Inflammatory macrophage treated with lipopolysaccharide for 4 hours (primary cell): ENCODE results near the gene C12orf60.
A peak's percentile ranks its signal among the peaks of the same experiment; 100 is the strongest.

Experiments
- DNase-seq: peaks from one replicate; pipeline ENCODE4 v3.0.0-alpha.2; 2020

The C12orf60 gene

DNA sequence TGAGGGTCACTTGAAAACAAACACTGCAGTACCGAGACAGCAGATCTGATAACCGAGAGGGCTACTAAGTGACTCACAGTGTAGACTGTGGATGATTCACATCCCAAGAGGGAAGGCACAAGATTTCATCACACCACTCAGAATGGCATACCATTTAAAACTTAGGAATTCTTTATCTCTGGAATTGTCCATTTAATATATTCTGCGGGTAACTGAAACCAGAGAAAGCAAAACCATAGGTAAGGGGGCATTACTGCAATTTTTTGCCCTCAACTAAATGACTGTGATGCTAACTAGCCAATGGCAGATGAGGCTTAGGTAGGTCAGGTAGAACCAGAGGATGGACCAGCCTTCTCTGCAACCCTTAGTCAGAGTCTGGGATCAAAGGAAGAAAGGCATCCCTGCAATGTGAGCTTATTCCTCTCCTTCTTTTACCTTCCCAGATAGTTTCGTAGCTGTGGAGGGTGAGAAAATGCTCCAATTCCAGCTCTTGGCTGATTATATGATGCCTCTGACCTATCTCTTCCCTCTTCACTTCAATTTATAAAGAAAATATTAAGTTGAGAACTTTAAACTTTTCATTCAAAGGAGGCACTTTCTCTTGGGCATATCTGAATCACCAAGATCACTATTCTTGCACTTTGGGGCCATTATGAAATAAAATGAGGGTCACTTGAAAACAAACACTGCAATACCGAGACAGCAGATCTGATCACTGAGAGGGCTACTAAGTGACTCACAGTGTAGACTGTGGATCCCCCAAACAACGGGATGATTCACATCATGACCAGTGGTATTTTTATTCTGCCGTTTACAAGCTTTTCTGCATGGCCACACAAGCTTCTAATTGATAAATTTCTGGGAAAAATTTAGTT is 33.1 kb downstream of the C12orf60 start:
- peak; percentile 49 for DNase-seq

DNA sequence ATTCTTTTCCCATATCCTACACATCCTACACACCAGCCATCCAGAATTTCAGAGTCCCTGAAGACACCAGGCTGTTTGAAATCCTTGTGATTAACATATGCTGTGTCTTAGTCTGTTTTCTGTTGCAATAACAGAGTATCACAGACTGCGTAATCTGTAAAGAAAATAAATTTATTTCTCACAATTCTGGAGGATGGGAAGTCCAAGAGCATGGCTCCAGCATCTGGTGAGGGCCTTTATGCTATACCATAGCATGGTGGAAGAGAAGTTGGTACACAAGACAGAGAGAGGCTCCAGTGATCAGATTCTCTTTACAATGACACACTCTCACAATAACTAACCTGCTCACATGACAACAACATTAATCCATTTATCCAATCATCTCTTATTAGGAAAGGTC is 35.8 kb downstream of the C12orf60 start:
- DNase-seq = no peak

DNA sequence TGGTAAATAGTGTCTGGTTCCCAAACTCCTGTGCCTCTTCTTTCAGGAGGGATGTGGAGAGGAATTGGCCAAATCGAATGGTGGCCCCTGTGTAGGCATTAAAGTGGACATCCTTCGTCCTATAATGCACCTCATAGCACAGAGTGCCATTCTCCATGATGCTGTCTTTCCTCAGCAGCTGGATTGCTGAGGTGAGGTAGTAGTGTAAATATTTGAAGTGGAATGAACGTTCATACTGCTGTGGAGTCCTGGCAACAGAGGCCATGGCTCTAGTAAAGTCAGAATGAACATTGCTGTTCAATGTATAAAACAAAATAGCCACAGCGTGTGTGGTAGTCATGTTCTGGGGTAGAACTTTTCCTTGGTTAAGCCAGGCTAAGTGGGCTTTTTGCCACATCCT is 37.1 kb downstream of the C12orf60 start:
- no peak for DNase-seq

DNA sequence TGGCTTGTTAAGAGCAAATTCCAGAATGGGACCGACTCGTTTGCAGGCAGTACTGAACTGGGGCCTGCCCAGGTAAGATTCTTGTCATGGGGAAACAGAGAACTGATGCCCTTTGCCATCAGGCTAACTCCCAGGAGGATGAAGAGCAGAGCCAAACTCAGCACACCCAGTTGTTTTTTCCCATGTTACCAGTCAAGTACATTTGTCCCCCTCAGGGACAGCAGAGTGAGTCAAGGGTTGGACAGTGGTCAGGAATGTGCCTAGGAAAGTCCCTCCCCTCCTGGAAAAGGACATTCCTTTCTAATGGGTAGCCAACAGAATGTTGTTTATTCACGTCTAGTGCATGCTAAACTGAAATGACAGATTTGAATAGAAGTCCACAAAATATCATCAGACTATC is 38.3 kb downstream of the C12orf60 start:
- DNase-seq = no peak

DNA sequence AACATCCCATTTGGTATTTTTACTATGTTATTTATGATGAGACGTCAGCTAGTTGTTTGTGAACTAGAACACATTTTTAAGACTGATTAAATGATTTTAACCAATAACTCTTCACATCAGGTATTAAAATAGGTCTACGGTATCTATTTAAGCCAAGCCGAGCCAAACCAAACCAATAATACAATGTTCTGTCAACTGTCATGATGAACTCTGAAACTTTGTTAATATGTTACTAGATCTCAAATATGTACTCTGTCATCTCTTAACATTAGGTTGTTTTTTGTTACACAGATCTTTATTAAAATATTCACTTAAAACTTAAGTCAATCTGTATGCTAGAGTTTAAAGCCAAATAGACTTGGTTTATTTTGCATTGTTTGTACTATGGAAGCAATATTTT is 38.8 kb downstream of the C12orf60 start:
- no peak for DNase-seq

DNA sequence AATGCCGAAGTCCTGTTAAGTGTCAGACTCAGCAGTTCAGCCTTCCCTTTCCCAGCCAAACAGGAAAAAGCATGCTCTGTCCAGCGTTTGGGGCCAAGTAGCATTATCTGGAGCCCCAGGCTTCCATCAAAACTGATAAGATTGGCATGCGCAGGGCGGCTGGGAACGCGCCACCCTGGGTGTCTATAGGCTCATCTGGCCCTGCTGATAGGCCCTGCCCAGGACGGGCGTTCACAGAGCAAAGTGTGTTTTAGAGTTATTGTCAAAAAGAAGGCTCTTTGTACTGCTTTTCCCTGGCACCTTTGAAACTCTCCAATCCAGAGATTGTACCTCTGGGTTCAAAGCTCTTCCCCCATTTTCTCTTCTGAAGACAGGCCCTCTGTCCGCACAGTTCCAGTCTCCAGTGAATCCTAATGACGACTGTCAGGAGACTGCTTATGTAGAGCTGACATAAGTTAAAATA is 40.0 kb downstream of the C12orf60 start, which contains the start of gene ART4:
Gene ART4 (minus strand): TSS at position 102 of the 463 bp plus-strand sequence. CDS start 413 bp downstream, outside the sequence.
- no peak for DNase-seq

DNA sequence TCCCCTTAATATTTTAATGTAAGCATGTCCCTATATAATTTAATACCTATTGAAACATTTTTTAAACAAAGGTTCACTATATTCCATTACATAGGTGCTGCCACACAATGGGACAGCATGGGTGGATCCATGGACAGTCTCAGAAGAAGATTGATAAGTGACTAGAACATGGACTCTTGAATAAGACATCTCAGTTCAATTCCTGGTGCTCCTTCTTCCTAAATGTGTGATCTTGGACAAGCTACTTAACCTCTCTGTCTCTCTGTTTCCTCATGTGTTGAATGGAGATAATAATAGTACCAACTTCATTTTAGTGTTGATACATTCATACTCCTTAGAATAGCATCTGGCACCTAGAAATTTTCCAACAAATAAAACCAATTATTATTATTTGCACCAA is 40.9 kb downstream of the C12orf60 start:
- DNase-seq = no peak

DNA sequence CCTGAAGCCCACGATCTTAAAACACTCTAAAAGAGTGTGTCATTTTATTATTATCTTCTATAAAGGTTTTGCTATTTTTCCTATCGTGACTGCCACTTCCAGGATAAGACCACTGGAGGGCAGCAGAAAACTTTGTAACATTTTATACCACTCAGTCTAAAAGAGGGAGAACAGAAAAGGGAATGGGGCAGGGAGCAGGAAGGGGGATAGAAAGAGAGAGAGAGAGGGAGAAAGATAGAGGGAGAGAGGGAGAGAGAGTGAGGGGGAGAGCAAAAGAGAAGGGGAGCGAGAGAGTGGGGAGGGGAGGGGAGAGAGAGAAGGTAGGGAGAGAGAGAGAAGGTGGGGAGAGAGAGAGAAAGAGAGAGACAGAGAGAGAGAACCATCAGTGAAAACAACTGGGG is 41.9 kb downstream of the C12orf60 start:
- peak; percentile 52 for DNase-seq

DNA sequence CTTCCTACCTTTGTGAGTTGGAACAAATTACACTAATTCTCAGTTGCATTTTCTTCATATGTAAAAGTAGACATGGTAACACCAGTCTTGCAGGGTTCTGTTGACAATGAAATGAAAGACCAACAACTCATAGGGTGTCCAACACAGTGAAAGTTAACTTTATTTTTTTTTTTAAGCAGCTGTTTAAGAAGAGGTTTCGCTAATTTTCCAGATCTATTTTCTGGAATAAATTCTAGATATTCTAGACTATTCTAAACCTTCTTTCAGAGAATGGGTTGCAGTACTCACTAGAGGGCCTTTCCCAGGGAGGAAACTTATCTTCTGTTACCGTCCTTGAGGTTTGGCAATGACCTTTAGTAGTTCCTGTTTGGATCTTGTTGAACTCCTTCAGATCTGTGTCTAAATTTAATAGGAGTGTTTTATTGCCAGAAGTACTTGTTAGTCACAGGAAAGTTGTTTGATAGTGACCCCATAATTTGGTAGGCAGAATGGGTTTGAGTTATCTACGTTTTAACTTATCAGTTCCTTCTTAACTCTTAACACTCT is 42.6 kb downstream of the C12orf60 start:
- DNase-seq = peak; percentile 53

DNA sequence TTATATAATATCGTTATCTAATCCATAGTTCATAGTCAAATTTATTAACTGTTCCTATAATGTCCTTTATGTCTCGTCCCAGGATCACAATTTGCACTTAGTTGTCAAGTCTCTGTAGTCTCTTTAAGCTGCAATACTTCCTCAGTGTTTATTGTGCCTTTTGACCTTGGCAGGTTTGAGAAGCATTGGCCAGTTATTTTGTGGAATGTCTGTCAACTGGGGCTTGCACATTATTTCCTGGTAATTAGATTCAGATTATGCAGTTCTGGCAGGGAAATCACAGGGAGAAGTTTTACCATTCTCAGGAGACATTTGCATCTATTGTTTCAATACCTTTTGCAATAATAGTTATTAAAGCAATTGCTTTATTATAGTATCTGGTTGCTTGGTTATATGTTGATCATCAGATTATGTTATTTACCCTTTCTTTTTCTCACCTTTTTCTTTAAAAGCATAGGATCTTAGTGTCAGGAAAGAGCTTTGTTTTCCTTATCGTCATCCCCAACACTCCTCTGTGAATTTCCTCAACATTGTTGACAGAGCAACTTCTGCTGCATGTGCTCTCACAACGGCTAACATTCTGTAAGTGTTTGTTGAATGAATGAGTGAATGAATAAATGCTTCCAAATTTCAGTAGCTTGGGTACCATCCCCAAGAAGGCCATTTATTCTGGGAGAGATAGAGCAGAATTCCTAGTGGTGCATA is 43.6 kb downstream of the C12orf60 start:
- no peak for DNase-seq

DNA sequence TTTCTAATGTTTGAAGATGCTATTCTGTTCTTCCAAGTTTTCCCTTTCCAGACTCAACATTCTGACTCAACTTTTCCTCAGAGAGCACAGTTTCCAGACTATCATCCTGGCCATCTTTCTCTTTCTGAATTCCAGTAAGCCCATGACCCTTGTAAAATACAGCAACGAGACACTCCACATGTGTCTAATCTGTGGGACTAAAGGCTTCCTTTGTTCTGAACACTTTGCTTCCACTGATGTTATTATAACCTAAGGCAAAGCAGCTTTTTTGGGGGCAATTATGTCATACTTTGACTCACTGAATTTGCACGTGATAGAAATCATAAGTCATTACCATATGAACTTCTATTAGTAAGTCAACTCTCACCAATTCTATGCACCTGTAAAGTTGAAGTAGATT is 46.2 kb downstream of the C12orf60 start:
- DNase-seq = no peak

DNA sequence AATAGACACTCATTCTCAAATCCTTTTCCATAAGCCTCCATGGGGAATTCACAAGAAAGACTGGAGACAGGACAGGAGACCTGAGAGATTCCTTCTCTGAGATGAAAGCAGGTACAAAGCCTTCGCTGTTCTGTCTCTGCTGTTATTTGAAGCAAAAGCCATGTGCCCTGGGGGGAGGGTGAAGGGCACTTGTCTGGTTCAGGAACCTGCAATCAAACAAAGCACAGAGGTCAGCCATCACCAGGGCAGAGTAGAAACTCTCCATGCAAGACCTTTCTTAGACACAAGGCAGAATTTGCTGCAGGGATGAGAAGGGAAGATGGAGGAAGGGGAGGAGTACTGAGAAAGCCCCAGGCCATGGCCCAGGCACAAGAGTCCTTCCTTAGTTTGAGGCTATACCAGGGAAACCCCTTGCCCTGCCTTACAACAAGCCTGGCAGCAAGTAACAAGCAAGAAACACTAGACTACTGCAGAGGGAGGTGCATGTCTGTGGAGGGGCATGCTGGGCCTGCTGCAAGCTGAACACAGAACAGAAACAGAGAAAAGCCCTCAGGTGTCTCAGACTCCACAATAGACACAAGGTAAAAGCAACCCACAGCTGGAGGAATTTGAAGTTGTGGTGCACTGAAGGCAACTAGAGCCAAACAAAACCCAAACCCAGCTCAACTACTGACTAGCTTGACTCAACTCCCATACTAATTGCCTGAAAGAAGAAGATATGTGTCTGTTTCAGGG is 47.6 kb downstream of the C12orf60 start:
- DNase-seq = no peak

DNA sequence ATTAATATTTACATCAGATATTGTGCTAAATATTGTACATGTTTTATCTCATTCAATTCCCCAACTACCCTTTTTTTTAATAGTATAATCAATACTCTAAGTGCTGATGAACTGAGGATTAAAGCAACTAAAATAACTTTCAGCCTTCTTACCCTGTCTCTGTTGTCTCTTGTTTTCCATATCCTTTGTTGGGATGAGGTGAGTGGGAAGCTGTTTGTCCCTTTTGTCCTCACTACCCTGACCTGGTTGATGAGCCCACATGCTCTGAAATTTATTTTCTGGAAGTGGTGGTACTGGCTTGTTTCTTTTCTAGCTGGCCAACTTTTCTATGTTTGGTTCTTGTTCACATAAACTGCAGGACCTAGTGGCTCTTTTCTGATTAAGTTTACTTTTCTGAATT is 49.4 kb downstream of the C12orf60 start:
- DNase-seq = no peak

DNA sequence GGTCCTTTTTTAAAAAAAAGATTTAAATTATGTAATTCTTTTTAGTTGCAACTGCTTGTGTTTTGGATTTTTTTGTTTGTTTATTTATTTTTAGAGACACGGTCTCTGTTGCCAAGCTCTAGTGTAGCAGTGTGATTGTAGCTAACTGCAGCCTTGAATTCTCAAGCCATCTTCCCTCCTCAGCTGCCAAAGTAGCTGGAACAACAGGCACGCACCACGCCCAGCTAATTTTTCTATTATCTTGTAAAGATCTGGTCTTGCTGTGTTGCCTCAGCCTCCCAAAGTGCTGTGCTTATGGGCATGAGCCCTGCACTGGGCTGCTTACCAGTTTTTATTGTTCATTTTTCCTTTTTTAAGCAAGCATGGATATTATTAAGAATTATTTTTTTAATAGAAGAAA is 50.5 kb downstream of the C12orf60 start:
- DNase-seq = no peak

DNA sequence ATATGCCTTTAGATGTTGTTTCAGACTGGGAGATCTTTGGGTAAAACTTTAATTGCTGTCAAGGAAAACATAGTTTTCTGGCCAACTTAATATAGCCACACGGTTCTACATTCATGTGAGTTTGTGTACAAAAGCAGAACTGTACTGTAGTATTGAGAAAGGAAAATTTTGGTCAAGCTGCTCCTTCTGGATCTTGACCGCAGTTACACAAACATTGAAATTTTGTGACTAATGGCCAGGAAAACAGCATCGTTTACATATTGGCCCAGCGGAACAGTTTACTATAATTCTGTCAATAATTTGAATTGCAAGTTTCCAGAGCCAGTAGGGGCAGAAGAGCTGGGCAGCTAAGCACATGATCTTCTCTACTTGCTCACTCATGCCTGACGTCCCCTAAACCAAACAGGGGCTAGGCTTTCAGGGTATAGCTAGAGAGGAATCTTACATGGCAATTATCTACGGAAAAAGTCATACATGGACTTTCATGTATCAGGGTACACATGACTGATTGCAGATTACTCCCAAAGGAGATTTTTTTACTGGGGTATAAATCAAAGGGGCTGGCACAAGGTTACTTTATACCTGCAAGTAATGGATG is 51.2 kb downstream of the C12orf60 start:
- no peak for DNase-seq

DNA sequence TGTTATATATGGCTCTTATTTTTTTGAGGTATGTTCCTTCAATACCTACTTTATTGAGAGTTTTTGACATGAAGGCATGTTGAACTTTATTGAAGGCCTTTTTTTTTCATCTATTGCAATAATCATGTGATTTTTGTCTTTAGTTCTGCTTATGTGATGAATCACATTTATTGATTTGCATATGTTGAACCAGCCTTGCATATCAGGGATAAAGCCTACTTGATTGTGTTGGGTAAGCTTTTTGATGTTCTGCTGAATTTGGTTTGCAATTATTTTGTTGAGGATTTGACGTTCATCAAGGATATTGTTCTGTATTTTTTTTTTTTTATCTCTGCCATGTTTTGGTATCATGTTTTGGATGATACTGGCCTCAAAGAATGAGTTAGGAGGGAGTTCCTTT is 55.0 kb downstream of the C12orf60 start:
- no peak for DNase-seq

DNA sequence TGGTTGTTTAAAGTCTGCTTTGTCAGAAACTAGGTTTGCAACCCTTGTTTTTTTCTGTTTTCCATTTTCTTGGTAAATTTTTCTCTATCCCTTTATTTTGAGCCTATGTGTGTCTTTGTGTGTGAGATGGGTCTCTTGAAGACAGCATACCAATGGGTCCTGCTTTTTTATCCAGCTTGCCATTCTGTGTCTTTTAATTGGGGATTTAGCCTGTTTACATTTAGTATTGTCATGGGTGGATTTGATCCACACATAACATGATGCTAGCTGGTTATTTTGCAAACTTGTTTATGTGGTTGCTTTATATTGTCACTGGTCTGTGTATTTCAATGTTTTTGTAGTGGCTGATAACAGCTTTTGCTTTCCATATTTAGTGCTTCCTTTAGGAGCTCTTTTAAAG is 57.0 kb downstream of the C12orf60 start:
- DNase-seq = no peak

DNA sequence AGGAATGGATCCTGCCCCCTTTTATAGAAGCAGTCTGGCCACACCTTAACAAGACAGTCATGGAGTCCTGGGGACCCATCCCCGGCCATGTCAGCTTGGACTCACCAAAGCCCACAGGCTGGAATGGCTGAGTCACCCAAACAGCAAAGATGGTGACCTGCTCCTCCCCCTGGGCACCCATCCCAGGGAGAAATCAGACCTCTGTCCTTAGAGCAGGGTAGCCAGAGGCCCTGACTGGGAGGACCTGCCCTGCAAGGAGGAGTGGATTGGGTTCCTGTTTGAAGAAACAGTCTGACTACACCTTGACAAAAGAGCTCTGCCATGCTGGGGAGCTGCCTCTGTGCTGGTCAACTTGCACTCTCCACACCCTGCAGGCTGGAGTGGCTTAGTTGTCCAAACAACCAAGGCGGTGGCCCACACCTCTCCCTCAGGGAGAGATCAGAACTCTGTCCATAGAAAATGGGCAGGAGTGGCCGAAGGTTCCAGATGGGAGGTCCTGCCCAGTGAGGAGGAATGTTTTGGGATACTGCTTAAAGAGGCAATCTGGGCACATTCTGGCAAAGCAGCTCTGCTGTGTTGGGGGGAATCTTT is 65.5 kb downstream of the C12orf60 start:
- no peak for DNase-seq

DNA sequence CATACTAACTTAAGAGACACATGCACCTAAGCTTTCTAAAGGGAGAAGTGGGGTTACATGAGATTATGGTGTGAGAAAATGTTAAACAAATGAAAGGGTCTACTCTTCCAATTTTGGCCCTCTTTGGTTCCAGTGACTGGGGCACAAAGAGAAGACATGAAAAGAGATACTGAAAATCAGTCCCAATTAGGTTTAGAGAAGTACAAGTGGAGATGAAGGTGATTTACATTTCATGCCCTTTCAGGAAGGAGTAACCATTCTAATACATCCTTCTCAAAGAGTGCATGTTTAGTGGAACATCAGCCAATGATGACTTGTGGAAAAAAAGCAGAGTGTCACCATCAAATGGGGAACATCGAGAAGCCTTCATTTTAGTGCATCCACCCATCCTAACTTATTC is 67.8 kb downstream of the C12orf60 start:
- DNase-seq = no peak

DNA sequence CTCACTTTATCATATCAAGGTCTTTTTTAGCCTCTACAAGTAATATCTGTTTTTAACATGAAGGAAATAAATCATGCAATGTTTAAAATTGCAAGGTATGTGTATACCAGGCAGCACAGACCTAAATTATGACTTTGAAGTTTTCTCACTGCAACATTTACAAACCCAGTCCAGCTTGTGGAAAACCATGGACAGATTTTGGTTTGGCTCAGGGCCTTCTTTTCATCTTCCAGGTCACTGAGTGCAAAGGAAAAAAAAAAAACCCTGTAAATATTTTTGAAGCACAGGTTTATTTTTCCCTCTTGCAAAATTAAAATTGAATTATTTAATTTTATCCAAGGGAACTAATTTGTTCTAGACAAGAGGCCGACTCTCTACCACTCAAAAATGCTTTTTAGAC is 68.4 kb downstream of the C12orf60 start:
- DNase-seq = no peak

DNA sequence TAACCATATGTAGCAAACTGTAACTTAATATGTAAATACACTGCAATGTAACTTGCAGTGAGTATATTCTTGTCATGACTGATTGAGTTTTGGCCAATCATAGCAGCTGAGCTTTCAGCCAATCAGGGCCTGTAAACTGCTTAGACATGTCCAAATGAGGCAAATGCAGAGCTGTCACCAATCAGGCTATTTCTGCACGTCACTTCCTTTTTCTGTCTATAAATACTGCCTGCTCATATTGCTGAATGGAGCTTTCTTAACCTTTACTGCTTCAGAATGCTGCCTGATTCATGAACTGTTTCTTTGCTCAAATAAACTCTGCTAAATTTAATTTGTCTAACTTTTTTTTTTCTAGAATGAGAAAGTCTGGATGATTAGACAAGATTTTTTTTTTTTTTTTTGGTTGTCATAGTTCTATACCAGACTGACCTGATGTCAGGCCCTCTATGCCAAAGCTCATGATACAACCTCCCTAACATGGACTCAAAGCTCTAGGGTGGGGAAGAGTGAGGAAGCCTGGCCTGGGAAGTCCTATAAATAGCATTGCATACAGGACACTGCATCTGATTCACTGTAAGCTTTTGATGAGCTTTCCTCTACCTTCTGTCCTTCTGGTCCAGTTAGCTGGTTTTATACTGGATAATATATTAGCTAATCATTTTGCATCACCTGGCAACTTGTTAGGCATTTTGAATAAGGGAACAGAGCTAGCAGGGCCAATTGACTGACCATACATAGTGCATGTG is 70.1 kb downstream of the C12orf60 start:
- DNase-seq = peak; percentile 9
